Thyroid gland (tissue), 4 donors: ENCODE data around the gene IRF2BPL. TPM values are rescaled to one million over a fixed set of nuclear protein-coding genes. Genes with fewer than 3 reads are reported as not detected.
A peak's percentile ranks its signal among the peaks of the same experiment; 100 is the strongest.

Source experiments
- DNase-seq, 2 donors: peaks; one replicate each; pipeline ENCODE4 v3.0.0-alpha.2; 2019
- H3K27ac ChIP-seq, 3 donors: fragments of 200-600 bp; sonication (generic); 1 replicate in 2 of 3; 2 replicates in 1 of 3; pipeline ENCODE4 v1.5.1; 2016 to 2019; ENCODE audit warnings: mild to moderate bottlenecking in 1 of 3, moderate library complexity in 1 of 3
- H3K27me3 ChIP-seq: fragments of 200-600 bp; sonication (generic); one replicate; pipeline ENCODE4 v1.5.1; 2019
- H3K36me3 ChIP-seq, 2 donors: fragments of 200-600 bp; sonication (generic); one replicate each; pipeline ENCODE4 v1.5.1; 2016 to 2019
- H3K4me1 ChIP-seq, 2 donors: fragments of 200-600 bp; sonication (generic); one replicate each; pipeline ENCODE4 v1.5.1; 2017 to 2019
- H3K4me3 ChIP-seq, 3 donors: fragments of 200-600 bp; sonication (generic); replicated peaks in 1 of 3; 1 replicate in 2 of 3; 2 replicates in 1 of 3; pipeline ENCODE4 v1.5.1; 2016; ENCODE audit warnings: mild to moderate bottlenecking in 1 of 3
- H3K9me3 ChIP-seq: fragments of 200-600 bp; sonication (generic); one replicate; pipeline ENCODE4 v1.5.1; 2017
- POLR2A ChIP-seq, 2 donors: fragments of 450-650 bp; IDR thresholded peaks; one replicate each; pipeline ENCODE4 v1.6.1; 2017; ENCODE audit warnings: antibody characterized with exemption in 2 of 2, mild to moderate bottlenecking in 2 of 2, moderate library complexity in 1 of 2
- WGBS, 2 donors: methylation state at CpG; one replicate each; pipeline ENCODE4 v1.1.5; 2017; 5-methylcytosine and 5-hydroxymethylcytosine counted together
- intact Hi-C: fragments of 100-400 bp; cut with DNase I; formaldehyde crosslinking; loops from one replicate; pipeline ENCODE4 v1.15.1; 2023
- total RNA-seq, 4 donors: library from RNA; depleted of rRNA; stranded (reverse); fragments of >200 nt; gene quantifications; one replicate each; pipeline ENCODE4 v1.2.3, GENCODE V29; 2016
- TF ChIP-seq, protein P1 (sequence below), 6 experiments: fragments of 200-600 bp in 3 of 6; fragments of 450-650 bp in 3 of 6; sonication (generic) in 3 of 6; IDR thresholded peaks; one replicate each; pipeline ENCODE4 v1.5.1; 2016 to 2019; ENCODE audit warnings: antibody characterized with exemption in 6 of 6, mild to moderate bottlenecking in 2 of 6, inconsistent platforms in 1 of 6, moderate library complexity in 1 of 6

The IRF2BPL gene
- total RNA-seq, 4 donors from 2014 or later, result 43.9 to 103 (median 78.4) TPM

DNA sequence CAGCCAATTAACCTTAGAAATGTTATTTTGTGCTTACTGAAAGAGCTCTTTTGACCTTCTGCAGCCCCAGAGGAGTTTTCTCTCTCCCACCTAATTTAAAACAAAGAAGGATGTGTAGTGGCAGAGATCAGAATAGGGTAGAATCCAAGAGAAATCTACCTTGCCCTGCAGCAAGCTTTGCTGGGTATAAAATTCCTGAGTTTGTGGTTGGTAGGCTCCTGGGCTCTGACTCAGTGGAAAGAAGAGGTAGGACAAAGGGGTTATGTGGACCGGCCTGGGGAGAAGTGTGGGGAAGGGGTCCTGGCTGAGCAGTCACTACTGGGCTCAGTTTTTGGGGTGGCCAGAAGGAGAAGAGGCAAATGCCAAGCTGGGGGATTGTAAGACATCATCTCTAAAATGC is 46.8 kb downstream of the IRF2BPL start:
- 93 to 100% methylated on average over 1 of the region's 1 CpG for WGBS, 2 donors
- Histone ChIP-seq H3K27me3 (no peaks in the 10 kb centered on the region), H3K4me1 (peaks cover 8% of the 10 kb centered on the region in 2 donors), H3K4me3 (no peak overlapping the region), H3K27ac (no peak overlapping the region), H3K36me3 (no peaks in the 10 kb centered on the region), H3K9me3 (no peaks in the 10 kb centered on the region)
- TF ChIP-seq, protein P1, sequence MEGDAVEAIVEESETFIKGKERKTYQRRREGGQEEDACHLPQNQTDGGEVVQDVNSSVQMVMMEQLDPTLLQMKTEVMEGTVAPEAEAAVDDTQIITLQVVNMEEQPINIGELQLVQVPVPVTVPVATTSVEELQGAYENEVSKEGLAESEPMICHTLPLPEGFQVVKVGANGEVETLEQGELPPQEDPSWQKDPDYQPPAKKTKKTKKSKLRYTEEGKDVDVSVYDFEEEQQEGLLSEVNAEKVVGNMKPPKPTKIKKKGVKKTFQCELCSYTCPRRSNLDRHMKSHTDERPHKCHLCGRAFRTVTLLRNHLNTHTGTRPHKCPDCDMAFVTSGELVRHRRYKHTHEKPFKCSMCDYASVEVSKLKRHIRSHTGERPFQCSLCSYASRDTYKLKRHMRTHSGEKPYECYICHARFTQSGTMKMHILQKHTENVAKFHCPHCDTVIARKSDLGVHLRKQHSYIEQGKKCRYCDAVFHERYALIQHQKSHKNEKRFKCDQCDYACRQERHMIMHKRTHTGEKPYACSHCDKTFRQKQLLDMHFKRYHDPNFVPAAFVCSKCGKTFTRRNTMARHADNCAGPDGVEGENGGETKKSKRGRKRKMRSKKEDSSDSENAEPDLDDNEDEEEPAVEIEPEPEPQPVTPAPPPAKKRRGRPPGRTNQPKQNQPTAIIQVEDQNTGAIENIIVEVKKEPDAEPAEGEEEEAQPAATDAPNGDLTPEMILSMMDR (IDR thresholded peaks at IDR 0.05), result no peak
- no peak for TF ChIP-seq POLR2A (IDR thresholded peaks at IDR 0.05)
- no peak for DNase-seq
- intact Hi-C loops, result no loop called here

DNA sequence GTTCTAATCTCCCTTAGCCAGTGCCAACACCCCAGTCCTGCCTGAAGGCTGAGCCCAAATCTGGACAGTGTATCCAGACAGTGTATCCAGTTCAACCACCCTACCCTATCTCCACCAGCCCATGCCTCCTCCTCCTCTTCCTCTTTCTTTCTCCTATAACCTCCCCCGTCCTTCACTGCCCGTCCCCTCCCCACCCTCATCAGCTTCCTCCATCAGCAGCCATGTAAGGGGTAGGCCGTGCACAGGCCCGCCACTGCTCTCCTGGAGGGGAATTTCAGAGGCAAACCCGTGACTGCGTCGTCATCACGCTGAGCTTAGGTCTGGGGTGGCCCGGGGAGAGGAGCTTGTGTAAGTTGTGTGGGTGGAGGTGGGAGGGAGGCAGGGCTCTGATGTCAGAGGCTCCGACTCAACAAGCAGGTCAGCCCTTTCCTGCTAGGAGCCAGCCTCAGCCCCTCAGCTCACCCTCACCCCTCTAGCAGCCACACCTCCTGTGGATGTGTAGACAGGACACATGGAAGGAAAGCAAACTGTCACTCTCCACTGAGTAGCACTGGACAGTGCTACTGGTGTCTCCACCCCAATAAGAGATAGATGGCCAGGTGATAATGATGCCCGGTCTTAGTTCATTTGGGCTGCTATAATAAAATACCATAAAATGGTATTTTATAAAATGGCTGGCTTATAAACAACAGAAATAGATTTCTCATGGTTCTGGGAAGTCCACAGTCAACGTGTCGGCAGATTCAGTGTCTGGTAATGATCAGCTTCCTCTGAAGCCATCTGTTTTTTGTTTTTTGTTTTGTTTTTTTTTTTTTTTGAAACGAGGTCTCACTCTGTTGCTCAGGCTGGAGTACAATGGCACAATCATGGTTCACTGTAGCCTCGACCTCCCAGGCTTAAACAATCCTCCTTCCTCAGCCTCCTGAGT is 50.5 kb downstream of the IRF2BPL start:
- H3K4me3 ChIP-seq, result no peak overlapping the region
- TF ChIP-seq POLR2A (IDR thresholded peaks at IDR 0.05), result no peak
- TF ChIP-seq, protein P1 (IDR thresholded peaks at IDR 0.05), result no peak
- no peaks in the 10 kb centered on the region for H3K27me3 ChIP-seq
- no peaks in the 10 kb centered on the region for H3K36me3 ChIP-seq
- H3K27ac ChIP-seq, result peak overlapping the region in 2 of 3 donors; percentile 63 to 75
- no peaks in the 10 kb centered on the region for H3K9me3 ChIP-seq
- DNase-seq, result peak; percentile 56 to 77
- H3K4me1 ChIP-seq, result peaks cover 18 to 20% of the 10 kb centered on the region in 2 donors
- WGBS, 2 donors, result 73 to 75% methylated on average over 15 of the region's 15 CpGs
- intact Hi-C loops, result loop anchor here (5.0 kb wide), 1 partner anchor 34 kb away; no protein-coding TSS in a partner anchor

DNA sequence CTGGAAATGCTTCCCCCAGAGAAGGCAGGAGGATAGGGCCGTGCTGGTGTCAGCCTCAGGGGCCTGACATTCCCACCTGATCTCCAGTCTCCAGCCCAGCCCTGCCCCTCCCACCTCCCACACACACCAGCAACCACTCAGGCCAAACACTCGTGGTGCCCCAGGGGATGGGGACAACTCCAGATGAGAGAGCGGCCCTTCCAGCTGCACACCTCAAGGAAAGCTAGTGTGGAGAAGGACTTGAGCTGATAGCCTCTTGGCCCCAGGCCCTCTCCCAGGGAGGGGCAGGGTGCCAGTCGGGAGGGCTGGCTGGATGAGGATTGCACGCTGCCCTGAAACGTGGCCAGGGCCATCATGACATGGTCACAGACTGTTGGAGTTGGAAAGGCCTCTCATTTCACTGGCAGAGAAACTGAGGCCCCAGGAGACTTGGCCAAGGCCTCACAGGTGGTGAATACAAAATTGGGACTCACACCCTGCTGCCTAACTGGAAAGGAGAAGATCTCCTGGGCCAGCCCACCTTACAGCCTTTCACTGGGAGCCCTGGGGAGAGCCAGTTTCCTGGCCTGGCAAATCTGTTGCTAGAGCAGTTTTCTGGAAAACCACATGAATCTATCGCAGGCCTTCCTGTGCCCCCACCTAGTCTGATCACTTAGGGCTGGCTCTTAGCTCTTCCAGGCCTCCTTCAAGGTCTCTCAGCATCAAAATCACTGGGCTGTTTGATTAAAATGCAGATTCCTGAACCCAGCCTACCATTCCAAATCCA is 52.1 kb downstream of the IRF2BPL start:
- intact Hi-C loops, result loop anchor here (5.0 kb wide), 1 partner anchor 36 kb away; no protein-coding TSS in a partner anchor
- peak in 1 of 2 donors; percentile 41 for TF ChIP-seq POLR2A (IDR thresholded peaks at IDR 0.05)
- TF ChIP-seq, protein P1 (IDR thresholded peaks at IDR 0.05), result no peak
- H3K27ac ChIP-seq, result peak overlapping the region; percentile 63 to 84 (median 75)
- H3K9me3 ChIP-seq, result no peaks in the 10 kb centered on the region
- no peak overlapping the region for H3K4me3 ChIP-seq
- peaks cover 18 to 20% of the 10 kb centered on the region in 2 donors for H3K4me1 ChIP-seq
- no peaks in the 10 kb centered on the region for H3K27me3 ChIP-seq
- no peaks in the 10 kb centered on the region for H3K36me3 ChIP-seq
- DNase-seq, result peak; percentile 96 to 98
- WGBS, 2 donors, result 30 to 49% methylated on average over 4 to 6 of the region's 7 CpGs

DNA sequence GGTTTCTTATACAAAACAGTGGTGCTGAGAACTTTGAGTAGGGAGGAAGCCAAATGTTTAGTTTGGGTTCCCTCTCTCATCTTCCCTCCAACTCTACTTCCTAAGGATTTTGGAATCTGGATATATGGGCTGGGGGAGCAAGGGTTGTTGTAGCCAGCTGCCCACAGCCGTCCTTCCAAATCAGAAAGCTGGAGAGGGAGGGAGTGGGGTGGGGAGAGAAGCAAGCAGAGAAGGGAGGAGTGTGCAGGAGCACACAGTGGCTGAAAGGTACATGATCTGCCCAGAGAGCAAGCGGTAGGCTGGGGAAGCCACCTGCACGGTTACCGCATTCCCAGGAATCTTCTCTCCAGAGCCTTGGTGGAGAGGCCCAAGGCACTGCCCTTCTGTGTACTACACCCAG is 52.7 kb downstream of the IRF2BPL start:
- Histone ChIP-seq H3K27ac (peak overlapping the region; percentile 63 to 84 (median 75)), H3K9me3 (no peaks in the 10 kb centered on the region), H3K27me3 (no peaks in the 10 kb centered on the region), H3K36me3 (no peaks in the 10 kb centered on the region), H3K4me1 (peaks cover 18 to 20% of the 10 kb centered on the region in 2 donors), H3K4me3 (no peak overlapping the region)
- TF ChIP-seq POLR2A (IDR thresholded peaks at IDR 0.05), result no peak
- TF ChIP-seq, protein P1 (IDR thresholded peaks at IDR 0.05), result no peak
- WGBS, 2 donors, result 45 to 72% methylated on average over 4 of the region's 4 CpGs
- DNase-seq, result no peak
- intact Hi-C loops, result loop anchor here (5.0 kb wide), 1 partner anchor 36 kb away; no protein-coding TSS in a partner anchor
